ENCODE results near the gene GIPR.

DNA sequence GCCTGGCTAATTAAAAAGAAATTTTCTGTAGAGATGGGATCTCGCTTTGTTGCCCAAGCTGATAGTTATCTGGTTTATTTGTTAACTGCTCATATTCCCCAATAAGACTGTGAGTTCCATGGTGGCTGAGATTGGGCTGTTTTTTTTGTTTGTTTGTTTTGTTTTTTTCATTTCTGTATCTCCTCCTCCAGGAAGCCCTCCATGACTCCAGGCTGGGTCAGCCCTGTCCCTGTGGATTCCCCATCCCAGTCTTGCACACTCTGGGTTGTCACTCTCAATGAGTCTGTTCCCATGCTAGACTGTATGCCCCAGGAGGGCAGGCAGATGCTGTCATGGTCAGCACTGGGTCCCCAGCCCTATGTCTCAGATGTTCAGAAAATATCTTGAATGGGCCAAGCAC, 31.7 kb upstream of the GIPR start:
- TF ChIP-seq, protein P1, sequence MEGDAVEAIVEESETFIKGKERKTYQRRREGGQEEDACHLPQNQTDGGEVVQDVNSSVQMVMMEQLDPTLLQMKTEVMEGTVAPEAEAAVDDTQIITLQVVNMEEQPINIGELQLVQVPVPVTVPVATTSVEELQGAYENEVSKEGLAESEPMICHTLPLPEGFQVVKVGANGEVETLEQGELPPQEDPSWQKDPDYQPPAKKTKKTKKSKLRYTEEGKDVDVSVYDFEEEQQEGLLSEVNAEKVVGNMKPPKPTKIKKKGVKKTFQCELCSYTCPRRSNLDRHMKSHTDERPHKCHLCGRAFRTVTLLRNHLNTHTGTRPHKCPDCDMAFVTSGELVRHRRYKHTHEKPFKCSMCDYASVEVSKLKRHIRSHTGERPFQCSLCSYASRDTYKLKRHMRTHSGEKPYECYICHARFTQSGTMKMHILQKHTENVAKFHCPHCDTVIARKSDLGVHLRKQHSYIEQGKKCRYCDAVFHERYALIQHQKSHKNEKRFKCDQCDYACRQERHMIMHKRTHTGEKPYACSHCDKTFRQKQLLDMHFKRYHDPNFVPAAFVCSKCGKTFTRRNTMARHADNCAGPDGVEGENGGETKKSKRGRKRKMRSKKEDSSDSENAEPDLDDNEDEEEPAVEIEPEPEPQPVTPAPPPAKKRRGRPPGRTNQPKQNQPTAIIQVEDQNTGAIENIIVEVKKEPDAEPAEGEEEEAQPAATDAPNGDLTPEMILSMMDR (IDR thresholded peaks at IDR 0.05; ENCODE audit: low read depth, low read length, poor library complexity, severe bottlenecking), result no peak
- TF ChIP-seq EZH2phosphoT487 (IDR thresholded peaks at IDR 0.05; ENCODE audit: borderline replicate concordance, low read length), result no peak

Data from DOHH2 (cell line).